ENCODE results near the gene HDAC4. TPM values are rescaled to one million over a fixed set of nuclear protein-coding genes. Genes with fewer than 3 reads are reported as not detected.
A peak's percentile ranks its signal among the peaks of the same experiment; 100 is the strongest.

Gene HDAC4
- total and polyA plus RNA-seq, 9 of the 15 experiments (the other 6 are each of a cell fraction or from before 2014, with no cell fraction given) = 0.11 to 20.2 (median 4.0) TPM

GRCh38 chr2:239269916-239270315, 130.9 kb downstream of the HDAC4 start:
- Histone ChIP-seq H3K27me3 (ENCODE audit: control insufficient read depth in 2 of 2, insufficient read depth in 2 of 2, low read length in 2 of 2) (no peaks in the 10 kb centered on the region), H3K9me1 (ENCODE audit: control insufficient read depth, insufficient read depth, low read length) (no peaks in the 10 kb centered on the region), H2AFZ (ENCODE audit: low read depth, low read length) (no peak overlapping the region), H4K20me1 (replicated peaks; ENCODE audit: control insufficient read depth, insufficient read depth, low read length) (peaks cover 14% of the 10 kb centered on the region; the same call in 1 of the 2 replicates), H3K4me1 (replicated peaks in 1 of 2; ENCODE audit: control insufficient read depth in 2 of 2, insufficient read depth in 2 of 2, low read length in 2 of 2) (peaks cover 31 to 43% of the 10 kb centered on the region in 2 experiments; a peak in 4 of 5 replicates), H3K9me3 (replicated peaks; ENCODE audit: control insufficient read depth, insufficient read depth, low read depth, low read length) (no peaks in the 10 kb centered on the region), H3K79me2 (ENCODE audit: control insufficient read depth, insufficient read depth, low read length) (peaks cover 88% of the 10 kb centered on the region), H3K27ac (ENCODE audit: extremely low read depth, low read depth, low read length) (no peak overlapping the region), H3K4me2 (ENCODE audit: insufficient read depth, low read length) (no peak overlapping the region), H3K4me3 (no peak overlapping the region), H3K9ac (ENCODE audit: insufficient read depth in 1 of 2, low read depth in 2 of 2, low read length in 2 of 2) (0 out of 4 replicates have a peak overlapping the region, but pooled peaks of 1 of the 2 experiments have one; percentile 47), H3K36me3 (ENCODE audit: control insufficient read depth, insufficient read depth, low read length) (0 out of 3 replicates have a peak, but pooled peaks cover 2% of the 10 kb centered on the region)
- DNase-seq (ENCODE audit: extremely low read depth in 1 of 4, low spot score in 3 of 4) (no peak), ATAC-seq (no peak), FAIRE-seq (no peak)
- 76% methylated on average over 4 of the region's 10 CpGs for WGBS (ENCODE audit: insufficient coverage, low coverage, missing lambda C conversion rate)
- BruUV-seq (replicated peaks) = no TSS peak
- POLR2A ChIA-PET = interaction anchor here (1.0 kb wide), 1 partner anchor 45 kb away, joined by 3 read pairs; no protein-coding TSS in a partner anchor
- CTCF ChIA-PET (ENCODE audit: low intra/inter-chr PET ratio) = no interaction called here
- TF ChIP-seq ILF3 (IDR thresholded peaks at IDR 0.05; ENCODE audit: borderline replicate concordance) (no peak), DMBX1 (CRISPR knock-in tag; IDR thresholded peaks at IDR 0.05; ENCODE audit: borderline replicate concordance) (no peak), ILK (tag; IDR thresholded peaks at IDR 0.05; ENCODE audit: borderline replicate concordance, low read depth) (no peak), FOXM1 (IDR thresholded peaks at IDR 0.05; ENCODE audit: low read depth) (no peak), FOXM1 (CRISPR knock-in tag; IDR thresholded peaks at IDR 0.05; ENCODE audit: low read depth) (no peak), TAF7 (tag; IDR thresholded peaks at IDR 0.05) (no peak), PKNOX1 (IDR thresholded peaks at IDR 0.05) (no peak)
- intact Hi-C loops (cut with micrococcal nuclease) = loop anchor here (5.0 to 10.0 kb wide), 2 partner anchors 127 to 235 kb away; no protein-coding TSS in a partner anchor
- in situ Hi-C loops (cut with MboI) = no loop called here
